ENCODE data around the gene COX7A2L. TPM values are rescaled to one million over a fixed set of nuclear protein-coding genes. Genes with fewer than 3 reads are reported as not detected.

The COX7A2L gene
- total and polyA plus RNA-seq, 9 donors: 130 to 294 (median 165) TPM

- H3K27ac ChIP-seq: no peak overlapping the region
- DNase-seq: no peak
- intact Hi-C loops (cut with DNase I): loop anchor here (1.0 to 10.0 kb wide), 5 partner anchors 260 to 507 kb away; no protein-coding TSS in a partner anchor
- 28% methylated on average over 6 of the region's 6 CpGs for WGBS, 3 donors
- no peaks in the 10 kb centered on the region for H3K27me3 ChIP-seq
- H3K36me3 ChIP-seq: no peaks in the 10 kb centered on the region
- TF ChIP-seq CTCF (IDR thresholded peaks at IDR 0.05) (no peak), POLR2A (IDR thresholded peaks at IDR 0.05) (no peak), EP300 (IDR thresholded peaks at IDR 0.05) (no peak)
- peak overlapping the region; percentile 99 for H3K4me3 ChIP-seq
- no peaks in the 10 kb centered on the region for H3K9me3 ChIP-seq
- peaks cover 5% of the 10 kb centered on the region for H3K4me1 ChIP-seq (ENCODE audit: insufficient read depth)
Measured at GRCh38 chr2:42361728-42362283, 789 bp upstream of the COX7A2L start.

GRCh38 chr2:42360493-42360889 lies 526 bp downstream of the COX7A2L start:
- Histone ChIP-seq H3K4me3 (peak overlapping the region; percentile 99), H3K9me3 (no peaks in the 10 kb centered on the region), H3K27me3 (no peaks in the 10 kb centered on the region), H3K27ac (peak overlapping the region; percentile 70 to 89), H3K36me3 (no peaks in the 10 kb centered on the region), H3K4me1 (ENCODE audit: insufficient read depth) (peaks cover 5% of the 10 kb centered on the region)
- intact Hi-C loops (cut with DNase I): loop anchor here in 3 of 4 donors (5.0 to 10.0 kb wide), 4 partner anchors 258 to 506 kb away; no protein-coding TSS in a partner anchor
- TF ChIP-seq POLR2A (IDR thresholded peaks at IDR 0.05): no peak
- no peak for TF ChIP-seq CTCF (IDR thresholded peaks at IDR 0.05)
- TF ChIP-seq EP300 (IDR thresholded peaks at IDR 0.05): no peak
- DNase-seq: no peak
- 0% methylated on average over 15 of the region's 15 CpGs for WGBS, 3 donors

DNA sequence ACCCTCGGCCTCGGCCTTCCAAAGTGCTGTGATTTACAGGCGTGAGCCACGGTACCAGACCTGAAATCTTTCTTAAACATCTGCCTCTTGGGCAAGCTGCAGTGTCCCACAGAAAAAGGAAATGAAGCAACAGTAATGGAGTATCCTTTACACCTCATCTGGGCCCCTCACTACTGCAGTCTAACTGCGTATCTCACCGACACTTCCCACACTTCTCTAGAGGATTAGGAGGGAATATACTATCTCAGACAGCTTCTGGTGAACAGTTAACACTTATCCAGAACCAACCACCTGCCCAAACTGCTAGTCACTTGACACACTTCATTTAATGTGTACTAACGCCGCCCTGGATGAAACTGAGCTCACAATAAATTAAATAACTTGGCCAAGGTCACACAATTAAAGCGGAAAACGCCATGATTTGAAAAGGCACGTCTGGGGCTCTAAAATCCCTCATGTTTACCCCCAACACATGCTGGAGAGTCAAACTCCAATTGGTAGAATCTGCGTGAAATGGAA lies 993 bp downstream of the COX7A2L start:
- H3K27me3 ChIP-seq: no peaks in the 10 kb centered on the region
- peak overlapping the region; percentile 99 for H3K4me3 ChIP-seq
- H3K27ac ChIP-seq: peak overlapping the region in 1 of 2 donors; percentile 17
- H3K9me3 ChIP-seq: no peaks in the 10 kb centered on the region
- intact Hi-C loops (cut with DNase I): loop anchor here in 3 of 4 donors (5.0 to 10.0 kb wide), 4 partner anchors 258 to 505 kb away; no protein-coding TSS in a partner anchor
- WGBS, 3 donors: 3 to 7% (median 4%) methylated on average over 12 of the region's 12 CpGs
- TF ChIP-seq POLR2A (IDR thresholded peaks at IDR 0.05): no peak
- no peaks in the 10 kb centered on the region for H3K36me3 ChIP-seq
- no peak for DNase-seq
- H3K4me1 ChIP-seq (ENCODE audit: insufficient read depth): peaks cover 5% of the 10 kb centered on the region

GRCh38 chr2:42359304-42359964 lies 1.6 kb downstream of the COX7A2L start:
- no peak for DNase-seq
- TF ChIP-seq EP300 (IDR thresholded peaks at IDR 0.05): no peak
- no peak for TF ChIP-seq CTCF (IDR thresholded peaks at IDR 0.05)
- no peak for TF ChIP-seq POLR2A (IDR thresholded peaks at IDR 0.05)
- Histone ChIP-seq H3K27ac (no peak overlapping the region), H3K4me1 (ENCODE audit: insufficient read depth) (peaks cover 5% of the 10 kb centered on the region), H3K9me3 (no peaks in the 10 kb centered on the region), H3K36me3 (no peaks in the 10 kb centered on the region), H3K27me3 (no peaks in the 10 kb centered on the region), H3K4me3 (peak overlapping the region; percentile 99)
- intact Hi-C loops (cut with DNase I): no loop called here
- 19 to 26% (median 24%) methylated on average over 6 of the region's 6 CpGs for WGBS, 3 donors

Measured in ovary (tissue), 9 donors.